HG02759 (cell line): ENCODE data around the gene SMG5.

ENCODE experiments used
- ATAC-seq: cut with Tn5 transposase; IDR thresholded peaks from one replicate; pipeline ENCODE4 v1.9.1; 2021; ENCODE audit warnings: mild to moderate bottlenecking, moderate library complexity; ENCODE audit not compliant: unreplicated experiment

SMG5 gene

DNA sequence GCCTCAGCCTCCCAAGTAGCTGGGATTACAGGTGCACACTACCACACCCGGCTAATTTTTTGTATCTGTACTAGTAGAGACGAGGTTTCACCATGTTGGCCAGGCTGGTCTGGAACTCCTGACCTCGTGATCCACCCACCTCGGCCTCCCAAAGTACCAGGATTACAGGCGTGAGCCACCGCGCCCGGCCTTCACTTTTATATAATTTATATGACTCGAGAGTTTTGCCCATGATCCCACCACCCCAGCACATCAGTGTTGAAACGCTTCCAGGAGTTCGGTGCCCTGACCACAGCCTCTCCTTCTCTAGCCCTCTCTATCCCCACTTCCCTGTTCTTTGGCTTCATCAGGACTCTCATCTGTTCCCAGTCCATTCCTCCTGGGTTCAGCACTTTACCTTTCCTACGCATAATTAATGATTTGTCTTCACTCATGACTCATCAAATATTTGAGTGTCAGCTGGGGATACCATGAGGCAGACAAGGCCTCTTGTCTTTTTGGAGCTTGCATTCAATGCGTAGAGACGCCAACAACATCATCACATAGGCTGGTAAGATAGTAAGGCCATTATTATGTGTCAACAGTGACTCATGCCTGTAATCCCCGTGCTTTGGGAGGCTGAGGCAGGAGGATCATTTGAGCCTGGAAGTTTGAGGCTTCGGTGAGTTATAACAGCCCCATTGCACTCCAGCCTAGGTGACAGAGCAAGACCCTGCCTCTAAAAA is 68.4 kb downstream of the SMG5 start:
- no peak for ATAC-seq

DNA sequence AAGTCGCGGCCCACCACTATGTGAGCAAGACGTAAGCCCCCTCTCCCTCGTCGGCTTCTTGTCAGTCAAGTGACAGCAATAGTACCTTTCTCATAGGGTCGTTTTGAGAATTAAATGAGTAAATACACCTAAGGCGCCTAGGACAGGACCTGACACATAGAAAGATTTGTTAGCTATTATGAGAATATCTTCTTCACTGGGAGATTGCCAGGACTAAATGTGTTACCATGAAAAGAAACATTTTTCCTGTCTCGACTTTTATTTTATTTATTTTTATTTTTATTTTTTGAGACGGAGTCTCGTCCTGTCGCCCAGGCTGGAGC is 69.0 kb downstream of the SMG5 start:
- ATAC-seq = no peak

DNA sequence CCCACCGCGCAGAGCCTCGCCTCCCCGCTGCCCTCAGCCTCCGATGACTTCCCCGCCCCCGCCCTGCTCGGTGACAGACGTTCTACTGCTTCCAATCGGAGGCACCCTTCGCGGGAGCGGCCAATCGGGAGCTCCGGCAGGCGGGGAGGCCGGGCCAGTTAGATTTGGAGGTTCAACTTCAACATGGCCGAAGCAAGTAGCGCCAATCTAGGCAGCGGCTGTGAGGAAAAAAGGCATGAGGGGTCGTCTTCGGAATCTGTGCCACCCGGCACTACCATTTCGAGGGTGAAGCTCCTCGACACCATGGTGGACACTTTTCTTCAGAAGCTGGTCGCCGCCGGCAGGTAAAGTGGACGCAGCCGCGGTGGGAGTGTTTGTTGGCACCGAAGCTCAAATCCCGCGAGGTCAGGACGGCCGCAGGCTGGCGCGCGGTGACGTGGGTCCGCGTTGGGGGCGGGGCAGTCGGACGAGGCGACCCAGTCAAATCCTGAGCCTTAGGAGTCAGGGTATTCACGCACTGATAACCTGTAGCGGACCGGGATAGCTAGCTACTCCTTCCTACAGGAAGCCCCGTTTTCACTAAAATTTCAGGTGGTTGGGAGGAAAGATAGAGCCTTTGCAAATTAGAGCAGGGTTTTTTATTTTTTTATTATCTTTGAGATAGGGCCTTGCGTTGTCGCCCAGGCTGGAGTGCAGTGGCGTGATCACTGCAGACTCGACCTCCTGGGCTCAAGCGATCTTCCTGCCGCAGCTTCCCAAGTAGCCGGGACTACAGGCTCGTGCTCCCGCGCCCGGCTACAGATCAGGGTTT is 69.6 kb downstream of the SMG5 start, which contains the start of gene PMF1:
PMF1 (plus strand) TSS at position 175 of the 811 bp plus-strand sequence; CDS start at position 184, 9 bp downstream.
- ATAC-seq = peak; percentile 88

DNA sequence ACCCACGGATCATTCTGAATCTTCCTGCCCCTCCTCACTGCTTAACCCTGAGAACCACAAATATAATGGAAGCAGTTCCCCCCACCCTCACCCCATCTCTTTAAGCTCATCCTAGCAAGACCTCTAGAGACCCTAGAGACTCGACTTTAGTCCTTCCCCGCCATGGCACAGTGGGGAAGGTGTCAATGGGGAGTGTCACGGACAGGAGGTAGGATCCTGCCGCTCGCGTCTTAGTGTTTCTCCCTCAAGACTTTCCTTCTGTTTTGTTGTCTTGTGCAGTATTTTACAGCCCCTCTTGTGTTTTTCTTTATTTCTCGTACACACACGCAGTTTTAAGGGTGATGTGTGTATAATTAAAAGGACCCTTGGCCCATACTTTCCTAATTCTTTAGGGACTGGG is 70.5 kb downstream of the SMG5 start:
- ATAC-seq = no peak

DNA sequence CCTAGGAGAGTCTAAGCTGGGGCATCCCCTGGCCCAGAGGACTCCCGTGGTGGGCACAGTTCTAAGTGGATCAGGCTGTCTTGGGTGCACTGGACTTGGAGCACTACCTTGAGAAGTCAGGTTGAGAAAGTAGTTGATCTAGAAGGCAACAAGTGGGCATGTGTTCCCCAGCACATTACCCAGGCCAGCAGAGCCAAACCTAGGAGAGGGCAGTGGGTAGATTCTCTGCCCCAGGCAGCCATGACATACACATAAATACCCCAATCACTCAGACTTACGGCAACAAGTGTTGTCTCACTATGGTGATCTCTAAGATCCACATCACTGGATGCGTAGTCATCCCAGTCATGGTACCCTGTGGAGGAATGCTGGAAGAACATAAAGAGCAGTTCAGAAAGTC is 71.4 kb downstream of the SMG5 start:
- no peak for ATAC-seq

DNA sequence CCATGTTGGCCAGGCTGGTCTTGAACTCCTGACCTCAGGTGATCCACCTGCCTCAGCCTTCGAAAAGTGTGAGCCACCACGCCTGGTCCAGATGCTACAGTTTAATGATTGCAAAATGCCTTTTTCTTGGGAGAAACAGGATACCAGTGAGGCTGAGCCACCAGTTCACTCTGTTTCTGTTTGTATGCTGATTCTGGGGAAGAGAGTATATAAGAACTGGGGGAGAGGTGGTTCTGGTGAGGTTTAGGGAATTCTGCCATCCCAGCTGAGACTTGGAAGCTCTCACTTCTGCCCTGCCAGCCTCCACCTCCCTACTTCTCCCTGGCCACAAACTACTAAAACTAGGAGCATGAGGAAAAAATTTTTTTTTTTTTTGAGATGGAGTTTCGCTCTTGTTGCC is 77.9 kb downstream of the SMG5 start:
- ATAC-seq = no peak

DNA sequence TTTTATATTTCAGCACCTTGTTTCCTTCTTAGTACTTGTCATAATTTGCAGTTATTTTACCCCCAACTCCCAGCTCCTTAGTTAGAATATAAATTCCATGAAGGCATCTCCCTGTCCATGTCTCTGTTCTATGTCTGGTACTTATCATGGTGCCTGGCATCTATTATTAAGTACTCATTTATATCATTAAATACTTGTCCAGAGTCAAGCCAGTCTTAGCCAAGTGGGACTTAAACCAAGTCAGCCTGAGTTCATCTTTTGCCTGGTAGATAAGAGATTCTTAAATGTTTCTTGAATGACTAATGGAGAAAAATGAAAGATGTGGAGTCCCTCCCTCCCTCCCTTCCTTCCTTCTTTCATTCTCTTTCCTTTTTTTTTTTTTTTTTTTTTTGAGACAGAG is 79.3 kb downstream of the SMG5 start:
- ATAC-seq = no peak

DNA sequence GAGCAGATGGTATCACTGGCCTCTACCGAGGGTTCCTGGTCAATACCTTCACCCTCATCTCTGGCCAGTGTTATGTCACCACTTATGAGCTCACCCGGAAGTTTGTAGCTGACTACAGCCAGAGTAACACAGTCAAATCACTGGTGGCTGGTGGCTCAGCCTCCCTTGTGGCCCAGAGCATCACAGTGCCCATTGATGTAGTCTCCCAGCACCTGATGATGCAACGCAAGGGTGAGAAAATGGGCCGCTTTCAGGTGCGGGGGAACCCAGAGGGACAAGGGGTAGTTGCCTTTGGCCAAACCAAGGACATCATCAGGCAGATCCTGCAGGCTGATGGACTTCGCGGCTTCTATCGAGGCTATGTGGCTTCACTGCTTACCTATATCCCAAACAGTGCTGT is 82.6 kb downstream of the SMG5 start:
- ATAC-seq = no peak
